Activated CD8-positive, alpha-beta T cell treated with anti-CD3 and anti-CD28 coated beads, Interleukin-2, amount 10 ng/mL, durations not matched to agents 7 days and 5 days (primary cell): ENCODE results near the gene CTTNBP2NL. TPM values are rescaled to one million over a fixed set of nuclear protein-coding genes. Genes with fewer than 3 reads are reported as not detected.

Source experiments
- ATAC-seq: fragments of 150-1000 bp; cut with Tn5 transposase; one replicate; pipeline ENCODE4 v1.10.0; 2021; ENCODE audit warnings: moderate library complexity
- CTCF ChIA-PET: fragments of 350-600 bp; sonication (Branson Sonifier 250); formaldehyde crosslinking; loops from one replicate; lab custom pipeline; 2021; ENCODE audit warnings: antibody characterized with exemption; lab: Charles Lee
- POLR2A ChIA-PET: fragments of 350-600 bp; sonication (Branson Sonifier 250); formaldehyde crosslinking; loops from one replicate; lab custom pipeline; 2021; ENCODE audit warnings: antibody characterized with exemption; lab: Charles Lee
- DNase-seq: peaks from one replicate; pipeline ENCODE4 v3.0.0-alpha.2; 2020
- H3K27ac Mint-ChIP-seq: one replicate; pipeline ENCODE4 v1.8.0; 2021; ENCODE audit warnings: mild to moderate bottlenecking, mixed read lengths
- H3K27me3 Mint-ChIP-seq: one replicate; pipeline ENCODE4 v1.8.0; 2021; ENCODE audit warnings: low read depth, mixed read lengths
- H3K36me3 Mint-ChIP-seq: one replicate; pipeline ENCODE4 v1.8.0; 2021; ENCODE audit warnings: low read depth, mixed read lengths
- H3K4me1 Mint-ChIP-seq: one replicate; pipeline ENCODE4 v1.8.0; 2021; ENCODE audit warnings: low read depth, mixed read lengths
- H3K4me3 Mint-ChIP-seq: one replicate; pipeline ENCODE4 v1.8.0; 2021; ENCODE audit warnings: mild to moderate bottlenecking, mixed read lengths
- H3K9me3 Mint-ChIP-seq: one replicate; pipeline ENCODE4 v1.8.0; 2022; ENCODE audit warnings: mixed read lengths; ENCODE audit not compliant: insufficient read depth
- total RNA-seq, 2 experiments: library from RNA; stranded (reverse); gene quantifications; one replicate each; pipeline ENCODE4 v1.2.3, GENCODE V29; 2021

Gene CTTNBP2NL, protein sequence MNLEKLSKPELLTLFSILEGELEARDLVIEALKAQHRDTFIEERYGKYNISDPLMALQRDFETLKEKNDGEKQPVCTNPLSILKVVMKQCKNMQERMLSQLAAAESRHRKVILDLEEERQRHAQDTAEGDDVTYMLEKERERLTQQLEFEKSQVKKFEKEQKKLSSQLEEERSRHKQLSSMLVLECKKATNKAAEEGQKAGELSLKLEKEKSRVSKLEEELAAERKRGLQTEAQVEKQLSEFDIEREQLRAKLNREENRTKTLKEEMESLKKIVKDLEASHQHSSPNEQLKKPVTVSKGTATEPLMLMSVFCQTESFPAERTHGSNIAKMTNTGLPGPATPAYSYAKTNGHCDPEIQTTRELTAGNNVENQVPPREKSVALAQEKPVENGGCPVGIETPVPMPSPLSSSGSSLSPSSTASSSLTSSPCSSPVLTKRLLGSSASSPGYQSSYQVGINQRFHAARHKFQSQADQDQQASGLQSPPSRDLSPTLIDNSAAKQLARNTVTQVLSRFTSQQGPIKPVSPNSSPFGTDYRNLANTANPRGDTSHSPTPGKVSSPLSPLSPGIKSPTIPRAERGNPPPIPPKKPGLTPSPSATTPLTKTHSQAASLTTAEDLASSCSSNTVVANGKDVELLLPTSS
- total RNA-seq, result under 1 TPM; 0.53 to 0.57 TPM

DNA sequence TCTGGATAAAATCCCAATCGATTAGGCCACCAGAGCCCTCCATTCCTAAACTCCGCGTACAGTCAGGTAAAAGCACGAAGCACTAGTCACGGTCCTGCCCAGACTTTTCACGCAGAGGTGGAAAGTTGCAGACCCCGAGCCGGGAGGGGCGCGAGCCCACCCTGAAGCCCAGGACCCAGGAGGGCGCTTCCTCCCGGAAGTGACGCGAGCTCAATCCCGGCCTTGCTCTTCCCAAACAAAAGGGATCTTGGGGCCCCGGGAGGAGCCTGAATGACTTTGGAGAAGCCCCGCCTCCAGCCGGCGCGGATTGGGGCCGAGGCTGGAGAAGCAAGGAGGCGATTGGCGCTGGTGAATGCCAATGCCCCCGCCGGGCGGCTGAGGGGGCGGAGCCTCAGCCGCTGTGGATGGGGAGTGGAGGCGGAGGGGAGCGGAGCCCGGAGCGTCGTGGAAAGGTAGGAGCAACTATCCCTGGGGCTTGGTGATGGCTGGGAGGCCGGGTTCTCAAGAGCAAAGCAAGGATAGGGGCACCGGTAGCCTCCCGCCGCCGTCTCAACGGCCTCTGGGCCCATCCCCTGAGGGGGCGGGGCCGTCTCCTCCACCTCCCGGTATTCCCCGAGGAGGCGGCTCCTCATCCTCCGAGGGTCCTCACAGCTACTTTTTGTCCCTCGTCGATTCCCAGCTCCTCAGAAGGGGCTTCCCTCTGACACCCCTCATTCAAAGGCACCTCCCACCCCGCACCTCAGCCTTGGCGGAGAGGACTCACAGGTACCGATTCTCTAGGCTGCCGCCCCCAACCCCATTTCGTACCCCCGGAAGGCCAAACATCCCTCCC, at the start of gene CTTNBP2NL:
TSS of gene CTTNBP2NL (plus strand) at position 394 of the 832 bp plus-strand sequence. CDS start 19,952 bp downstream, outside the sequence.
- DNase-seq (peak; percentile 85), ATAC-seq (peak; percentile 99)
- Mint-ChIP-seq H3K36me3 (no peaks in the 10 kb centered on the region), H3K27me3 (peaks cover 41% of the 10 kb centered on the region), H3K4me3 (peak within 1 kb of the TSS; percentile 87), H3K4me1 (peaks cover 30% of the 10 kb centered on the region), H3K27ac (no peak within 1 kb of the TSS), H3K9me3 (no peaks in the 10 kb centered on the region)
- POLR2A ChIA-PET, result no interaction called here
- CTCF ChIA-PET, result interaction anchor here (1.1 to 2.1 kb wide), 2 partner anchors 71 to 312 kb away, joined by 3 to 7 read pairs; no protein-coding TSS in a partner anchor

- peaks cover 16% of the 10 kb centered on the region for H3K4me1 Mint-ChIP-seq
Observed at GRCh38 chr1:112346801-112347350, 49.1 kb upstream of the CTTNBP2NL start.

GRCh38 chr1:112356765-112357164, 39.2 kb upstream of the CTTNBP2NL start:
- ChIA-PET CTCF (interaction anchor here (1.2 to 7.5 kb wide), 3 partner anchors 11 to 20 kb away, joined by 4 to 43 read pairs (median 5); no protein-coding TSS in a partner anchor), POLR2A (no interaction called here)
- ATAC-seq (no peak), DNase-seq (no peak)
- Mint-ChIP-seq H3K27ac (no peak overlapping the region), H3K4me1 (no peaks in the 10 kb centered on the region), H3K36me3 (no peaks in the 10 kb centered on the region), H3K4me3 (no peak overlapping the region), H3K27me3 (peaks cover 8% of the 10 kb centered on the region), H3K9me3 (no peaks in the 10 kb centered on the region)

More at GRCh38 chr1:112346801-112347350, 49.1 kb upstream of the CTTNBP2NL start:
- peaks cover 4% of the 10 kb centered on the region for H3K9me3 Mint-ChIP-seq
- DNase-seq (no peak), ATAC-seq (no peak)
- H3K4me3 Mint-ChIP-seq, result no peak overlapping the region
- no peaks in the 10 kb centered on the region for H3K36me3 Mint-ChIP-seq
- CTCF ChIA-PET, result interaction anchor here (1.6 kb wide), 1 partner anchor 369 kb away, joined by 3 read pairs; no protein-coding TSS in a partner anchor
- peaks cover 13% of the 10 kb centered on the region for H3K27me3 Mint-ChIP-seq
- POLR2A ChIA-PET, result no interaction called here
- no peak overlapping the region for H3K27ac Mint-ChIP-seq

GRCh38 chr1:112357467-112357866, 38.5 kb upstream of the CTTNBP2NL start:
- DNase-seq (no peak), ATAC-seq (no peak)
- H3K4me3 Mint-ChIP-seq, result no peak overlapping the region
- H3K27ac Mint-ChIP-seq, result no peak overlapping the region
- ChIA-PET CTCF (interaction anchor here (0.8 to 7.5 kb wide), 6 partner anchors 9 to 34 kb away, joined by 3 to 43 read pairs (median 4); no protein-coding TSS in a partner anchor), POLR2A (no interaction called here)
- H3K27me3 Mint-ChIP-seq, result peaks cover 5% of the 10 kb centered on the region
- no peaks in the 10 kb centered on the region for H3K36me3 Mint-ChIP-seq
- no peaks in the 10 kb centered on the region for H3K4me1 Mint-ChIP-seq
- no peaks in the 10 kb centered on the region for H3K9me3 Mint-ChIP-seq

DNA sequence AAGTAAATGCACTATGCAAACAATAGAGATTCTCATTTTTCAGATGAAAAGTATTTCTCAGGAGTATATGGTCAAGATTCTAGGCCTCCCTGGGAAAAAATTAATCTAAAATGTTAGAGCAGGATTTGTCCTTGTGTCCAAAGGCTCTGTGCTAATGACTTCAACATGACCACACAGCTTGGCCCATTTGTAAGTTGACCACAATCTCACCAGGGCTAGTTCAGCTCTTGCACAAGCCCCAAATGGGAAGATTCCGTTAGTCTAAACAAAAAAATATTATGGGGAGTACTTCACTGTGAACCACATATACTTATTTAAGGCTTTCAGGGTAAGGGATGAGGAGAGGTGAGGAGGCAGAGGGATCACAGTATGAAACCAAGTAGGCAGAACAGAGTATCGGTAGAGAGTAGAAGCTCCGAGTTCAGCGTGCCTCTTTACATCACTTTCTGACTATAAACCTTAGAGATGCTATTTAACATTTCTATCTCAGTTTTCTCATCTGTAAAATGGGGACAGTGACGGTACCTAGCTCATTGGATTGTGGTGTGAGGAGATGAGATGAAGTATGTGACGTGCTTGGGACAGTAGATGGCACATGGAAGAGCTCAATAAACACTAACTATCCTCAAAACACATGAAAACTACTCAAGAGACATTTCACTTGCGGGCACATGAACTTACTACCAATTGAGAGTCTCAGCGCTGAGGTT, 37.8 kb upstream of the CTTNBP2NL start:
- Mint-ChIP-seq H3K4me1 (no peaks in the 10 kb centered on the region), H3K9me3 (no peaks in the 10 kb centered on the region), H3K27ac (no peak overlapping the region), H3K4me3 (no peak overlapping the region), H3K27me3 (peaks cover 5% of the 10 kb centered on the region), H3K36me3 (no peaks in the 10 kb centered on the region)
- ChIA-PET POLR2A (no interaction called here), CTCF (interaction anchor here (0.8 to 7.5 kb wide), 9 partner anchors 8 to 101 kb away, joined by 3 to 43 read pairs (median 3); no protein-coding TSS in a partner anchor)
- DNase-seq (no peak), ATAC-seq (no peak)

- H3K4me3 Mint-ChIP-seq, result no peak overlapping the region
- no peaks in the 10 kb centered on the region for H3K4me1 Mint-ChIP-seq
- CTCF ChIA-PET, result interaction anchor here (0.8 to 7.5 kb wide), 10 partner anchors 7 to 107 kb away, joined by 3 to 43 read pairs (median 4); no protein-coding TSS in a partner anchor
- no peaks in the 10 kb centered on the region for H3K9me3 Mint-ChIP-seq
- H3K27me3 Mint-ChIP-seq, result peaks cover 7% of the 10 kb centered on the region
- POLR2A ChIA-PET, result no interaction called here
- no peaks in the 10 kb centered on the region for H3K36me3 Mint-ChIP-seq
- ATAC-seq, result peak; percentile 79
- DNase-seq, result peak; percentile 50
- no peak overlapping the region for H3K27ac Mint-ChIP-seq
Observed at GRCh38 chr1:112358798-112359408, 37.1 kb upstream of the CTTNBP2NL start.

DNA sequence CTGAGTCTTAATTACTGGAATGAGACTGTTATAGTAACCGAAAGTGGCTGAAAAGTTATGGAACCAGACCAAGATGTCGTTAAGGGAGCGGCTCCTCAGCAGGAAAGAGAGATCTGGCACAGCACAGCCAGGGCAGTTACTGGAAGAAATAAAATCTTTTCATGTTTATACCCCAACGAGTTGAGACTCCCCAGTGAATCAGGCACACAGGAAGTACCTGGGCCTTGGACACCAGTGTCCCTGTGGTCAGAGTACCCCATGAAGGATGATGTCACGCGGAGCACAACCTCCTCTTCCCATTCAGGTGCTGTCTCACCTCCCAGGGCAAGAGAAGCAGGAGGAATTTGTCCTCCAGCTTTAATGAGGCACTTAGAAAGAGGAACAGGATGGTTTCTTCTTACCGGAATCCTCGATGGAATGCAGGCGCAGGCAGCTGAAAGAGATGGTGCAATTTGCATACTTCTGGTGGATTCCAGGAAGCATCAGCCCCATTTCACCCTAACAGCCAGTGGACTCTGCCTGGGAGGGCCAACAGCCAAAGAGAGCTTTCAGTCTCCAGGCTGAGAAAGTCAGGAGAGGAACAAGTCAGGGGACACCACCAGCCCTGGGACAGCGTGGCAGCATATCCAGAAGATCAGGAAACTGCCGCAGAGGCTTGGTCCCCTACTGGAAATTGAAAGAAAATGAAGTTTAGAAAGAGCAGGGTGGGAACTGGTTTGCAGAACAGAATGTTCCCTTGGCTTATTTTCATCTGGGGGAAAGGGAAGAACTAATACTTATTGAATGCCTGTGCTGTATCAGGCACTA, 35.9 kb upstream of the CTTNBP2NL start:
- POLR2A ChIA-PET, result no interaction called here
- Mint-ChIP-seq H3K4me1 (no peaks in the 10 kb centered on the region), H3K27ac (no peak overlapping the region), H3K9me3 (no peaks in the 10 kb centered on the region), H3K27me3 (peaks cover 7% of the 10 kb centered on the region), H3K36me3 (no peaks in the 10 kb centered on the region), H3K4me3 (no peak overlapping the region)
- DNase-seq (no peak), ATAC-seq (no peak)
- CTCF ChIA-PET, result interaction anchor here (0.7 to 7.5 kb wide), 6 partner anchors 8 to 106 kb away, joined by 3 to 43 read pairs (median 3); no protein-coding TSS in a partner anchor

GRCh38 chr1:112363636-112364035, 32.4 kb upstream of the CTTNBP2NL start:
- no peak overlapping the region for H3K4me3 Mint-ChIP-seq
- no peaks in the 10 kb centered on the region for H3K4me1 Mint-ChIP-seq
- no peak overlapping the region for H3K27ac Mint-ChIP-seq
- H3K36me3 Mint-ChIP-seq, result no peaks in the 10 kb centered on the region
- CTCF ChIA-PET, result no interaction called here
- DNase-seq (no peak), ATAC-seq (no peak)
- POLR2A ChIA-PET, result interaction anchor here (0.5 kb wide), 1 partner anchor 336 kb away, joined by 3 read pairs; no protein-coding TSS in a partner anchor
- peaks cover 11% of the 10 kb centered on the region for H3K27me3 Mint-ChIP-seq
- H3K9me3 Mint-ChIP-seq, result no peaks in the 10 kb centered on the region

- Mint-ChIP-seq H3K27me3 (peaks cover 29% of the 10 kb centered on the region), H3K27ac (no peak overlapping the region), H3K4me3 (no peak overlapping the region), H3K36me3 (no peaks in the 10 kb centered on the region), H3K9me3 (no peaks in the 10 kb centered on the region), H3K4me1 (peaks cover 4% of the 10 kb centered on the region)
- ATAC-seq, result no peak
- CTCF ChIA-PET, result interaction anchor here (1.1 to 4.5 kb wide), 6 partner anchors 9 to 71 kb away, joined by 3 to 27 read pairs (median 4); no protein-coding TSS in a partner anchor
- no peak for DNase-seq
- POLR2A ChIA-PET, result interaction anchor here (1.1 kb wide), 1 partner anchor 12 kb away, joined by 3 read pairs; no protein-coding TSS in a partner anchor
Observed at GRCh38 chr1:112368198-112368597, 27.8 kb upstream of the CTTNBP2NL start.
